GM21381 (cell line): ENCODE data around the gene MRPL28.
"Not testable (repeated sequence)": the region's sequence is repeated elsewhere in the genome, so short reads cannot be mapped to it uniquely, and the experiment has no call there.

Source experiments
- ATAC-seq: cut with Tn5 transposase; IDR thresholded peaks from one replicate; pipeline ENCODE4 v1.9.1; 2021; ENCODE audit warnings: mild to moderate bottlenecking, moderate library complexity; ENCODE audit not compliant: unreplicated experiment

The MRPL28 gene

DNA sequence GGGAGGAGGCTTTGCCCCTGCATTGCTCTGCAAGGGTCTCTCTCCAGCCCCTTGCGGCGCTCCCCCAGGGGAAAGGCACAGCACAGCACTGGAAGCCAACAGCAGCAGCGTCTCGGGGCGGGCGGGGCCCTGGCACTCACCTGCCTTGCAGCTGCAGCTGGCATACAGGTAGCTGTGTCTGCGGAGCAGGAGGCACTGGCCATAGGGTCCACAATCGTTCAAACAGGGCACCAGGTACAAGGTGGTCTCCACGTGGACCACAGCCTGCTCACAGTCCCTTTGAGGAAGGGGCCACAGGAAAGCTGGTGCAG, 4.2 kb upstream of the MRPL28 start:
- no peak for ATAC-seq

GRCh38 chr16:373848-374615, 3.7 kb upstream of the MRPL28 start:
- no peak for ATAC-seq

DNA sequence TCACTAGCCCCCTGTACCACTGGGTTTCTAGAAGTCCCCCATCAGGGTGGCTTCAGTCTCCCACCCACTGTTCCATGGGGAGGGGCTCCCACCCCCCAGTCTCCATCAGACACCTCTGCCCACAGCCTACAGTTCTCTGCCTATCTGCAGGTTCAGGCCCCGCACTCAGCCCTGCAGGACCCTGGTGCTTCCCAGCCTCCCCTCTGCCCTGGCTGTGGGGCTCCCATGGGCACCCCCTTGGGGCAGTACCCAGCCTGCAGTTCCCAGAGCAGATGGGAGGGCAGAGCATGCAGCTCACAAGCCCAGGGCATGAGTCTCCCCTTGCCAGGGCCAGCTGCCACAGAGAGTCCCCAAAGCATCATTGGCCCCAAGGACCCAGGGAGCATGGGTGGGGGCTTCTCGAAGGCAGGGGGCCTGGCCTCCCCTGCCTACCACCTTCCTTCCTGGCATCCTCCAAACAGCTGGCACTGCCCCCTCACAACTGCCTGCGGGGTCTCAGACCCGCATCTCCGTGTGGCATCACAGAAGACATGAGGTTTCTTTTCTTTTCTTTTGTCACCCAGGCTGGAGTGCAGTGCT, 2.8 kb upstream of the MRPL28 start:
- no peak for ATAC-seq

DNA sequence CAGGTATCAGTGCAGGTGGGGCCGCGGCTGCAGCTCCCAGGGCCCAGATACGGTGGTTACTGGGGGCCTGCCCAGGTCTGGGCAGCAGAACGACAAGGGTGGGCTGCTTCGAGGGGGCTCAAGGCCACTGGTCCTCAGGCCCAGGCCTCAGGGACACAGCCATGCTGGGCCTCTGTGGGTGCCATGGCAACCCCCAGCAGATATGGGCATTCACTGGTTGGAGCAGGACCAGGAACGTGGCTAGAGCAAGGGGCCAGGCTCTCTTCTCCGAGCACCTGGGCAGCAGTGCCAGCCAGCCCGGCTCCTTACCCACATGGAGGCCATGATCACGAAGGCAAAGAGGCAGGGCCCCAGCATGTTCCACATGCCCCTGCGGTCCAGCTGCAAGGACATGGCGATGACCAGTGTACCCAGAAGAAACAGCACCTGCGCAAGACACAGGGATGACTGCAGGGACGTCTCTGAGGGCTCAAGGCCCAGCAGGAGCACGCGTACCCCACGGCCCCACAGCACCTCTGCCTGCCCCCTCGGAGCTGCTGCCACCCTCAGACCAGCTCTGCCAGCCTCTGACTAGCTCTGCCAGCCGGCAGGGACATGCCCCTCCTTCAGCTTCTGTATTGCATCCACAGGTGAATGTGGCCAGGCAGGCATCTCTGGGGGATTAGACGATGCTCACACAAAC, 2.1 kb upstream of the MRPL28 start:
- ATAC-seq: no peak

DNA sequence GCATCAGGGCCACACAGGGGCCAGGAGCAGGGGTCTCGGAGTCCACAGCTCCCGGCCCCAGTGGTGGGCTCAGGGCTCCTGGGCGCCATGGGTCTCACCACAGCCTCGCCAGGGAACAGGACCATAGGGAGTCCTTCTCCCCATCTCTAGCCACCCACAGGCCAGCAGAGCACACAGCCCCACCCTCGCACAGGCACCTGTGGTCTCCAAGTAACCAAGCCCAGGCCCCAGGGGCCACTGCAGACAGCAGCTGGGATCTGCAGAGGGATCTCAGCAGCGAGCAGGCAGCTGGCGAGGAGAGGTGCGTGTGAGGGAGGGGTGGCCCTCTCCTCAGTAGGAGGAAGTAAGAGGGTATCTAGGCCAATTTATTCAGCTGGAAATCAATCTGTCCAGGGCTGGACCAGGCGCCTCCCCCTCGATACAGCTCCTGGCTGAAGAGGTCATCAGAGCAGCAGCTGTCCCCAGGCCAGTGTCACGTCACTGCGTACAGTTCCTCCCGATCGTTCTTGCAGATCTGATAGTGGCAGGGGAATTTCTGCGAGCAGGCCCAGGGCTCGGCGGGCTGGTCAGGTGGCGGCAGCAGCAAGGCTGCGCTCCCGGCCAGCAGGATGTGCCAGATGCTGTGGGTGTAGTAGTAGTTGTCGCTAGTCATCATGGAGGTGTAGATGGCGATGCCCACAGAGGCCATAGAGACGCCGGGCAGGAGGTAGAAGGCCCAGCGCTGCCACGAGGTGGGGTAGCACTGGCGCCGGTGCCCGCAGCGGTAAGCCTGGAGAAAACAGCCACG, 1.4 kb upstream of the MRPL28 start:
- ATAC-seq: no peak

GRCh38 chr16:370979-371514, 709 bp upstream of the MRPL28 start:
- no peak for ATAC-seq

GRCh38 chr16:369866-370436, 387 bp downstream of the MRPL28 start:
- no peak for ATAC-seq

- no peak for ATAC-seq
Observed at GRCh38 chr16:369275-369865, 968 bp downstream of the MRPL28 start.

GRCh38 chr16:368388-369158, 1.8 kb downstream of the MRPL28 start:
- no peak for ATAC-seq

- ATAC-seq: no peak
Observed at GRCh38 chr16:367333-367903, 2.9 kb downstream of the MRPL28 start.

GRCh38 chr16:366476-366875, 3.9 kb downstream of the MRPL28 start:
- ATAC-seq: no peak

- no peak for ATAC-seq
Observed at GRCh38 chr16:364595-365491, 5.5 kb downstream of the MRPL28 start.

GRCh38 chr16:363766-364490, 6.4 kb downstream of the MRPL28 start:
- no peak for ATAC-seq

- ATAC-seq: no peak
Observed at GRCh38 chr16:363110-363765, 7.1 kb downstream of the MRPL28 start.

DNA sequence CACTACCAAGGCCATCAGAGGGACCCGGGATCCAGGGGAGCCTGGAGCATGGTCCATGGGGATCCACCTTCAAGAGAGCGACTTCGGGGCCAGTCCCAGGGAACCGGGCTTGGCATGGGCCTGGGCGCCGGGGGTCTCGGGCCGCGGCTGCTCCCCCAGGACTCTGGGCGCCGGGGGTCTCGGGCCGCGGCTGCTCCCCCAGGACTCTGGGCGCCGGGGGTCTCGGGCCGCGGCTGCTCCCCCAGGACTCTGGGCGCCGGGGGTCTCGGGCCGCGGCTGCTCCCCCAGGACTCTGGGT, 7.7 kb downstream of the MRPL28 start:
- not testable (repeated sequence) for ATAC-seq

- ATAC-seq: no peak
Observed at GRCh38 chr16:361872-362701, 8.3 kb downstream of the MRPL28 start.
